ENCODE data around the gene OR4A15.

Gene OR4A15

GRCh38 chr11:55367674-55368073 is at the start of gene OR4A15:
Gene OR4A15 (plus strand): TSS chr11:55367974. CDS start chr11:55367974, 0 bp downstream.
- DNase-seq: no peak

GRCh38 chr11:55324500-55324899 is 43.3 kb upstream of the OR4A15 start:
- DNase-seq: no peak

- no peak for DNase-seq
These were observed 24.9 kb upstream of the OR4A15 start, which contains the start of gene OR4A16 for GRCh38 chr11:55342901-55343300. Gene OR4A16 (plus strand): TSS chr11:55343201. CDS start chr11:55343201, 0 bp downstream.

GRCh38 chr11:55345306-55345705 is 22.5 kb upstream of the OR4A15 start:
- DNase-seq: no peak

GRCh38 chr11:55349032-55349431 is 18.7 kb upstream of the OR4A15 start:
- DNase-seq: no peak

GRCh38 chr11:55357560-55358184 is 10.1 kb upstream of the OR4A15 start:
- DNase-seq: no peak

- DNase-seq: no peak
These were observed 33.2 kb downstream of the OR4A15 start for GRCh38 chr11:55401011-55401410.
